Right cardiac atrium (tissue), 5 donors: ENCODE measurements around the gene LBHD2. TPM values are rescaled to one million over a fixed set of nuclear protein-coding genes. Genes with fewer than 3 reads are reported as not detected.

Experiments
- ATAC-seq, 2 donors: fragments of 200-7000 bp; cut with Tn5 transposase; one replicate each; pipeline versions ENCODE4 v1.8.0 to v1.9.1; 2020; ENCODE audit warnings: moderate library complexity in 2 of 2, mild to moderate bottlenecking in 1 of 2
- DNase-seq, 3 donors: peaks; one replicate each; pipeline ENCODE4 v3.0.0-alpha.2; 2020
- H3K27ac ChIP-seq: one replicate; pipeline ENCODE4 v1.5.1; 2013; ENCODE audit warnings: mild to moderate bottlenecking, low read length, control low read depth, moderate library complexity
- H3K27me3 ChIP-seq: one replicate; pipeline ENCODE4 v1.6.1; 2013; ENCODE audit not compliant: control insufficient read depth, insufficient read depth
- H3K4me1 ChIP-seq: one replicate; pipeline ENCODE4 v1.6.1; 2013; ENCODE audit warnings: low read length; ENCODE audit not compliant: control insufficient read depth, insufficient read depth
- H3K4me3 ChIP-seq: one replicate; pipeline ENCODE4 v1.5.1; 2013; ENCODE audit warnings: low read length, control low read depth
- H3K9me3 ChIP-seq: one replicate; pipeline ENCODE4 v1.6.1; 2013; ENCODE audit warnings: low read length; ENCODE audit not compliant: control insufficient read depth
- WGBS: extraction: QIAGEN DNeasy Blood & Tissue Kit; methylation state at CpG from one replicate; pipeline ENCODE4 v1.1.7; 2013; 5-methylcytosine and 5-hydroxymethylcytosine counted together
- intact Hi-C, 4 donors: fragments of 100-400 bp; cut with DNase I; formaldehyde crosslinking; loops; one replicate each; pipeline versions ENCODE4 v1.11.0 to v1.14.0; 2022 to 2023
- polyA plus RNA-seq: library from polyadenylated mRNA; stranded (reverse); fragments of 200-250 nt; gene quantifications from one replicate; pipeline ENCODE4 v1.2.3, GENCODE V29; 2013
- total RNA-seq, 4 donors: library from RNA; stranded (reverse); fragmentation: NEBNext Ultra II Directional; extraction: Animal tissue kit (Norgen Biotek cat#: 25700); gene quantifications; one replicate each; pipeline ENCODE4 v1.2.1, GENCODE V29; 2021
- donor health status: healthy with polysubstance abuse.
- donor health status: DM: no; HTN: yes; CAD: no.
- donor health status: DM: no; HTN: no; CAD: no.
- donor health status: DM: no; HTN: yes; CAD: no; lungs with severe emphysema.
- donor health status: DM: yes; HTN: yes; CAD: no.

Gene LBHD2
- total and polyA plus RNA-seq, 5 donors: not detected

DNA sequence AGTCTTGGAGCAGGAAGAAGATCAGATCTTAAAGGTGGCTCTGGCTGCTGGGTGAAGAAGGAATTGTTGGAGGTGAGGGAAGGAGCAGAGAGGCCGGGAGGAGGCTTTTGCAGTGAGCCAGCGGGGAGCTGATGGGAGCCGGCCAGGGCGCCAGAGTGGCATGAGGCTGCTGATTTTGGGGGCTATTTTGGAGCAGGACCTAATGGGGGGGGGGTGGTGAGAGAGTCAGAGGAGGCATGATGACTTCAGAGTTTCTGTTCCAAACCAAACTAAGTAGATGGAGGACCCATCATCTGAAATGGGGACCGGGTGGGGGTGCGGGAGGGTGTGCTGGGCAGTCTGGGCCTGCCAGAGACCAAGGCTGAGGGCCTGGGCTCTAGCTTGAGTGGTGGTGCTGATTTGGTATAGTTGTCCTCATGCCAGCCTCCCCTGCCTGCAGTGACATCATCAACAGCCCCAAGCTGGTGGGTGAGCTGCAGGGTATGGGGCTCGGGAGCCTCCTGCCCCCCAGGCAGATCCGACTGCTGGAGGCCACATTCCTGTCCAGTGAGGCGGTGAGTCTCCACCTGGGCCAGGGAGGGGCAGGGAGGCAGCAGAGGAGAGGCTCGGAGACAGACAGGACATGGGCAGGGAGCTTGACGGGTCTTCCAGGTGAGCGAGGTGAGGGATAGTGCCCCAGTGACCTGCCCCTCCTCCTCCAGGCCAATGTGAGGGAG is 45.4 kb downstream of the LBHD2 start:
- no peak for ATAC-seq
- intact Hi-C loops: loop anchor here in 1 of 4 donors (10.0 kb wide), 1 partner anchor 55 kb away; no protein-coding TSS in a partner anchor
- no peak overlapping the region for H3K4me3 ChIP-seq
- peaks cover 2% of the 10 kb centered on the region for H3K4me1 ChIP-seq
- H3K27ac ChIP-seq: no peak overlapping the region
- DNase-seq: peak in 1 of 3 donors; percentile 40
- no peaks in the 10 kb centered on the region for H3K27me3 ChIP-seq
- H3K9me3 ChIP-seq: no peaks in the 10 kb centered on the region
- 93% methylated on average over 12 of the region's 12 CpGs for WGBS

DNA sequence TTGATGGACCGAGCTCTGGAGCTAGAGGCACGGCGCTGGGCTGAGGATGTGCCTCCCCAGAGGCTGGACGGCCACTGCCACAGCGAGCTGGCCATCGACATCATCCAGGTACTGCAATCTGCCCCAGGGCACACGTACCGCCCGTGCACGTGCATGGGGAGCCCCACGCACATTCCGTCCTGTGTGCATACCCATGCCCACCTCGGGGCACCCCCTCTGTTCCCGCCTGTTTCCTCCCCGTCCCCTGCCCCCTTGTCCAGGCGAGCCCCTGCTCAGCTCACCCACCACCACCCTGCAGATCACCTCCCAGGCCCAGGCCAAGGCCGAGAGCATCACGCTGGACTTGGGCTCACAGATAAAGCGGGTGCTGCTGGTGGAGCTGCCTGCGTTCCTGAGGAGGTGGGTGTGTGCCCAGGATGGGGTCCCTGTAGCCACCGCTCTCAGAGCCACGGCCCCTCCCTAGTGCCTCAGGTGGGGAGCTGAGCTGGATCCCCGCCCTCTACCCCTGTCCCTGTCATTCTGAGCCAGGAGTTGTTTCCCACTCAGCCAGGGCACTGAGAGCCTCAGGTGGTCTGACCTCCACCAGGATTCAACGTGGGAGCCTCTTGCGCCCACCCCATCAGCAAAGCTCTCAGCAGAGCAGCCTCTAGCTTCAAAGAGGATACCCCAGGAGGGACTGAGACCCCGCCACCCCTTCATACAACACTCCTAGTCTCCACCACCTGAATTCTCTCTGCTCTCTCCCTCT is 46.2 kb downstream of the LBHD2 start:
- WGBS: 91% methylated on average over 26 of the region's 26 CpGs
- intact Hi-C loops: no loop called here

DNA sequence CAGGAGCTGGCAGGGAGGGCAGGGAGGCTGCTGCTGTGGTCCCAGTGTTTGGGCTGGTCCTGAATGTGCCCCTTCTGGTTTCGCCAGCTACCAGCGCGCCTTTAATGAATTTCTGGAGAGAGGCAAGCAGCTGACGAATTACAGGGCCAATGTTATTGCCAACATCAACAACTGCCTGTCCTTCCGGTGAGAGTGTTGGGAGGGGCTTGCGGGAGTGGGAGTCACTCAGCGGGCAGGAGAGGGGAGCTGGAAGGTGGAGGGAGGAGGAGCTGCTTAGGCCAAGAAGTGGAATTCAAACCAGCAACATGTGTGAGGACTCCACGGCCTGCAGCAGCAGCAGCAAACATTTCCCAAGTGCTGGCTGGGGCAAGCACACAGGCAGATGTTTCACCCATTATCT is 47.0 kb downstream of the LBHD2 start:
- Histone ChIP-seq H3K27ac (no peak overlapping the region), H3K4me3 (no peak overlapping the region), H3K9me3 (no peaks in the 10 kb centered on the region), H3K27me3 (no peaks in the 10 kb centered on the region), H3K4me1 (peaks cover under 1% of the 10 kb centered on the region)
- 58% methylated on average over 8 of the region's 8 CpGs for WGBS
- DNase-seq (peak in 2 of 3 donors; percentile 53 to 75), ATAC-seq (no peak)
- intact Hi-C loops: no loop called here

More for the DNA sequence above, 46.2 kb downstream of the LBHD2 start:
- no peaks in the 10 kb centered on the region for H3K27me3 ChIP-seq
- H3K27ac ChIP-seq: no peak overlapping the region
- no peak overlapping the region for H3K4me3 ChIP-seq
- H3K9me3 ChIP-seq: no peaks in the 10 kb centered on the region
- DNase-seq (peak in 2 of 3 donors; percentile 50 to 54), ATAC-seq (no peak)
- H3K4me1 ChIP-seq: peaks cover 2% of the 10 kb centered on the region

DNA sequence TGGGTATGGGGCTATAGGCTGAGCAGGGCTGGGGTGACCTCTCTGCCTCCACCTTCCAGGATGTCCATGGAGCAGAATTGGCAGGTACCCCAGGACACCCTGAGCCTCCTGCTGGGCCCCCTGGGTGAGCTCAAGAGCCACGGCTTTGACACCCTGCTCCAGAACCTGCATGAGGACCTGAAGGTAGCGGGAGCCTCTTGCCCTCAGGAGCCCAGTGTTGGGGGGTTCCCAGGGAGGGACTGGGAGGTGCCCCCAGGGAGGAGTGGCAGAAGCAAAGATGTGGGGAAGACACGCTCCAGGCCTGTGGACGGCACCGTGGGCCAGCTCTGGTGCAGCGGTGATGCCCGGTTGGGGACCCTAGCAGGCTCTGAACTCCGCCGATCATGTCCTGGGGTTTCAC is 47.6 kb downstream of the LBHD2 start:
- Histone ChIP-seq H3K4me1 (no peaks in the 10 kb centered on the region), H3K9me3 (no peaks in the 10 kb centered on the region), H3K27me3 (no peaks in the 10 kb centered on the region), H3K4me3 (no peak overlapping the region), H3K27ac (no peak overlapping the region)
- peak in 2 of 3 donors; percentile 53 for DNase-seq
- ATAC-seq: no peak
- intact Hi-C loops: no loop called here
- WGBS: 95% methylated on average over 9 of the region's 9 CpGs

DNA sequence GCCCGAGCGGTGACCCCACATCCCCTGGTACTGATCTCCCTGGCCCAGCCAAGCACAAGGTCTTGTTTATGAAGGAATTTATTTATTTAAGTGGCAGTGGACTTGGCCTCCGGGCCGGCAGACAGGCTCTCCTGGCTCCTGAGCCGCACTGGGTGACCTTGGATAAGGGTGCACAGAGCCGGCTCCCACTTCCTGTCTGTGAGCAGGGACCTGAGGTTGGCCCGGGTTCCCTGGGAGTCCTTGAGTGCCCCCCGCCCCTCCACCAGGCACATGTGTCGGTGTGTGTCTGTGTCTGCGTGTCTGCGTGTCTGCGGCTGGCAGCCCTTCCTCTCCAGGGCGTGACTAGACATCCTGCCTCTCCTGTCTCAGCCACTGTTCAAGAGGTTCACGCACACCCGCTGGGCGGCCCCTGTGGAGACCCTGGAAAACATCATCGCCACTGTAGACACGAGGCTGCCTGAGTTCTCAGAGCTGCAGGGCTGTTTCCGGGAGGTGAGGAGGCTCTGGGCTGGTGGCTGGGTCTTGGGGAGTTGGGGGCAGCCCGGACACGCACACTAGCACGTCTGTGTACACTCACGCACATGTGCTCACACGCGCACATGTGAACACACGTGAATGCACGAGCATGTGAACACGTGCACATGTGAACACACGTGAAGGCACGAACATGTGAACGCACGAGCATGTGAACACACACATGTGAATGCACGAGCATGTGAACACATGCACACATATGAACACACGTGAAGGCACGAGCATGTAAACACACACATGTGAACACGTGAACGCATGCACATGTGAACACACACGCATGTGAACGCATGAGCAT is 48.6 kb downstream of the LBHD2 start:
- DNase-seq: peak in 2 of 3 donors; percentile 62 to 66
- no peaks in the 10 kb centered on the region for H3K9me3 ChIP-seq
- H3K27ac ChIP-seq: no peak overlapping the region
- intact Hi-C loops: no loop called here
- ATAC-seq: peak in 1 of 2 donors; percentile 8
- H3K4me1 ChIP-seq: peaks cover 3% of the 10 kb centered on the region
- 69% methylated on average over 39 of the region's 39 CpGs for WGBS
- no peak overlapping the region for H3K4me3 ChIP-seq
- H3K27me3 ChIP-seq: no peaks in the 10 kb centered on the region

DNA sequence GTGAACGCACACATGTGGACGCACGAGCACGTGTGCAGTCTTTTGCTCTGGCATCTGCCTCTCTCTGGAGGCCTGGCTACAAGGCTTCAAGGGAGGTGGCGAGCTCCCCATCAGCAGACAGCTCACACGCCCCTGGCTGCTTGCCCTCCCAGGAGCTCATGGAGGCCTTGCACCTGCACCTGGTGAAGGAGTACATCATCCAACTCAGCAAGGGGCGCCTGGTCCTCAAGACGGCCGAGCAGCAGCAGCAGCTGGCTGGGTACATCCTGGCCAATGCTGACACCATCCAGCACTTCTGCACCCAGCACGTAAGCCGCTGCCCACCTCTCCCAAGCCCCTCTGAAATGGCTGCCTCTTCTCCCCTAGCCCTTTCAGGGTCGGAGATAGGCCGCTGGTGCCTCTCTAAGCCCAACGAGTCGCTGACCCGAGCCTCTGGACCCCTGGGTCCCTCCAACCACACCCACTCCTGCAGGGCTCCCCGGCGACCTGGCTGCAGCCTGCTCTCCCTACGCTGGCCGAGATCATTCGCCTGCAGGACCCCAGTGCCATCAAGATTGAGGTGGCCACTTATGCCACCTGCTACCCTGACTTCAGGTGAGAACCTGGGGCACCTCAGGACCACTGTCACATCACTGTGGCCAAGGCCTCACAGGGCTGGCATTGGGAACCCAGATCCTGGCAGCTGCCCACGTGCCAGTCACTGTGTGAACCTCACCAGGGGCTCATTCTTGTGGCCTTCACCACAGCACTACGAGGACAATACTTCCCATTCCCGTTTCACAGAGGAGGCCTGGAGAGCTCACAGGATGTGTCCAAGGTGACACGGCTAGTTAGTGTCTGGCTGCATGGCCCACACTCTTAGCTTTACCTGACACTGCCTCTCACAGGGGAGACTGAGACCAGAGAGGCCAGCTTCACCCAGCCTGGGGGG is 49.5 kb downstream of the LBHD2 start:
- ATAC-seq: no peak
- 89% methylated on average over 25 of the region's 25 CpGs for WGBS
- Histone ChIP-seq H3K27ac (no peak overlapping the region), H3K4me3 (no peak overlapping the region), H3K27me3 (no peaks in the 10 kb centered on the region), H3K9me3 (no peaks in the 10 kb centered on the region), H3K4me1 (peaks cover 3% of the 10 kb centered on the region)
- DNase-seq: peak in 2 of 3 donors; percentile 30 to 48
- intact Hi-C loops: no loop called here

DNA sequence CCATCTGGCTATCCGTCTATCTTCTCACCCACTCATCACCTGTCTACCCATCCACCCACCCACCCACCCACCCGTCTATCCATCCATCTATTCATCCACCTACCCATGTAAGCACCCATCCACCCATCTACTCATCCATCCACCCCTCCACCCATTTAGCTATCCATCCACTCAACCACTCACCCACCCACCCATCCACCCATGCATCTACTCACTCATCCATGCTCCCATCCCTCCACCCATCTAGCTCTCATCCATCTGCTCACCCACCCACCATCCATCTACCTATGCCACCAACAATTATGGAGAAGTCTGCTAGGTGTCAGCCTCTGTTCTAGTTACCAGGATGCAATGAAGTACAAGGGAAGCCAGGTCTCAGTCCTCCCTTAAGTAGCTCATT is 50.4 kb downstream of the LBHD2 start:
- Histone ChIP-seq H3K4me3 (no peak overlapping the region), H3K4me1 (peaks cover 3% of the 10 kb centered on the region), H3K27me3 (no peaks in the 10 kb centered on the region), H3K27ac (no peak overlapping the region), H3K9me3 (no peaks in the 10 kb centered on the region)
- ATAC-seq: no peak
- no peak for DNase-seq
- 64% methylated on average over 2 of the region's 2 CpGs for WGBS
- intact Hi-C loops: no loop called here

DNA sequence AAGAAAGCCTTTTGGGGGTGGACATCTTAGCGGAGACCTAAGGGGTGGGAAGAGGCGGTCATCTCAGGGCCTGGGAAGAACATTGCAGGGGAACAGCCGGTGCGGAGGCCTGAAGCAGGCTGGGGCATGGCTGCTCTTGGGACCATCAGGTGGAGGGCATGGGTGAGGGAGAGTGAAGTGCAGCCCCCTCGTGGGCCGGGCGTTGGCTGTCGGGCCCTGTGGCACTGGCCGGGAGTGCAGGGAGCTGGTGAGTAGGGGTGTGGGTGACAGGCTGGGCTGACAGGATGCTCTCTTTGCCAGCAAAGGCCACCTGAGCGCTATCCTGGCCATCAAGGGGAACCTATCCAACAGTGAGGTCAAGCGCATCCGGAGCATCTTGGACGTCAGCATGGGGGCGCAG is 50.9 kb downstream of the LBHD2 start:
- peaks cover 3% of the 10 kb centered on the region for H3K4me1 ChIP-seq
- intact Hi-C loops: no loop called here
- H3K9me3 ChIP-seq: no peaks in the 10 kb centered on the region
- no peaks in the 10 kb centered on the region for H3K27me3 ChIP-seq
- ATAC-seq (no peak), DNase-seq (no peak)
- no peak overlapping the region for H3K4me3 ChIP-seq
- no peak overlapping the region for H3K27ac ChIP-seq
- WGBS: 91% methylated on average over 14 of the region's 14 CpGs

DNA sequence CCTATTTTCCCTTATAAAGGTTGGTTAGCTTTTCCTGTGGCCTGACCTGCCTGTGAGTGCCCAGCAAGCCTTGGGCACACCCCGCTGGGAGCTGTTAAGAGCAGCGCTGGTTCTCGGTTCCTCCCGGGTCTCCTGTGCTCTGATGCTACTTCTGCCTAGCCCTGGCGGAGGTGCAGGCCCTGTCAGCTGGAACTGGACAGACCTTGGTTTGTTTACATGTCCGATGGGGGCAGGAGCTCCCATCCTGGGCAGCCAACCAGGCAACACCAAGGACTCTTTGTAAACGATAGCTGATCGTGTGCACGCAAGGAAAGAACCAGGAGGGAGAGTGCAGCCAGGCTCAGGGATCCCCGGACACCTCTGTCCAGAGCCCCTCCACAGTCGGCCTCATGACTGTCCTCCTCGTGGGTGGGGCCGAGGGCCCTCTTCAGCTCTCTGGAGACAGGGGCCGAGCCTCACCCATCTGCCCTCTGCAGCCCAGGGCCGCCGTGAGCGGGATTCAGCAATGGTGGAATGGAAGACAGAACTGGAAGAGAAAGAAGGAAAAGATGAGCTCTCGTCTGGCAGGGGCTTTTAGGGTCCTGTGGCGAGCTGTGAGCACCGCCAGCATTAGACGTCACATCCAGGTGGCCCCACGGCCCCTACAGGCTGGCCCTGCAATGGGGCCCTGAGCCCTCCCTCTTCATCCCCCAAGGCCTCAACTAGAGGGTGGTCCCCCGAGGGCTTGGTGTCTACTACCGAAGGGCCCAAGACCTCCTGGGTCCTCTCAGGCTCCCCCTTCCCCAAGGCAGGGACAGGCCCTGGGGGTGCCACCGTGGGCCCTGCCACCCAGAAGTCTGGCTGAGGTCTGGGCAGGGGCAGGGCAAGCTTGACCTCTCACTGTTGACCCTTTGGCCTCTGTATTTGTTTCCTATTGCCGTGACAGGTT is 51.6 kb downstream of the LBHD2 start:
- Histone ChIP-seq H3K27ac (no peak overlapping the region), H3K4me3 (no peak overlapping the region), H3K27me3 (no peaks in the 10 kb centered on the region), H3K9me3 (no peaks in the 10 kb centered on the region), H3K4me1 (peaks cover 3% of the 10 kb centered on the region)
- intact Hi-C loops: no loop called here
- DNase-seq: peak in 1 of 3 donors; percentile 52
- no peak for ATAC-seq
- whole genome bisulfite sequencing: 87% methylated on average over 26 of the region's 26 CpGs
